Hepatocyte (in vitro differentiated cells): ENCODE data around the gene LCT. TPM values are rescaled to one million over a fixed set of nuclear protein-coding genes. Genes with fewer than 3 reads are reported as not detected.

Experiments
- DNase-seq: peaks from one replicate; pipeline ENCODE4 v3.0.0-alpha.2; 2016; ENCODE audit warnings: low spot score
- H2AFZ ChIP-seq: fragments of 200-600 bp; sonication (generic); 2 replicates; pipeline ENCODE4 v1.6.0; 2016; ENCODE audit warnings: antibody characterized with exemption, mild to moderate bottlenecking
- H3K27ac ChIP-seq: fragments of 200-600 bp; sonication (generic); 2 replicates; pipeline ENCODE4 v1.5.1; 2016; ENCODE audit warnings: mild to moderate bottlenecking
- H3K27me3 ChIP-seq: fragments of 200-600 bp; sonication (generic); 2 replicates; pipeline ENCODE4 v1.6.1; 2016
- H3K36me3 ChIP-seq: fragments of 200-600 bp; sonication (generic); replicated peaks from 2 replicates; pipeline ENCODE4 v1.5.1; 2016; ENCODE audit warnings: low read depth; ENCODE audit not compliant: insufficient read depth
- H3K4me1 ChIP-seq: fragments of 200-600 bp; sonication (generic); 2 replicates; pipeline ENCODE4 v1.5.1; 2016; ENCODE audit warnings: mild to moderate bottlenecking, moderate library complexity; ENCODE audit not compliant: insufficient read depth
- H3K4me2 ChIP-seq: fragments of 200-600 bp; sonication (generic); 2 replicates; pipeline ENCODE4 v1.6.0; 2016
- H3K4me3 ChIP-seq: fragments of 200-600 bp; sonication (generic); 2 replicates; pipeline ENCODE4 v1.5.1; 2016; ENCODE audit warnings: mild to moderate bottlenecking
- H3K79me2 ChIP-seq: fragments of 200-600 bp; sonication (generic); 2 replicates; pipeline ENCODE4 v1.6.0; 2017; ENCODE audit warnings: mild to moderate bottlenecking
- H3K9me2 ChIP-seq: fragments of 200-600 bp; sonication (generic); replicated peaks from 2 replicates; pipeline ENCODE4 v1.6.0; 2017; ENCODE audit warnings: mild to moderate bottlenecking; ENCODE audit not compliant: insufficient read depth
- H3K9me3 ChIP-seq: fragments of 200-600 bp; sonication (generic); 2 replicates; pipeline ENCODE4 v1.5.1; 2016; ENCODE audit warnings: low read depth, mild to moderate bottlenecking
- H4K20me1 ChIP-seq: fragments of 200-600 bp; sonication (generic); 2 replicates; pipeline ENCODE4 v1.6.0; 2016; ENCODE audit warnings: mild to moderate bottlenecking; ENCODE audit not compliant: insufficient read depth, poor library complexity, severe bottlenecking
- EZH2 ChIP-seq: fragments of 200-600 bp; sonication (generic); IDR thresholded peaks from 2 replicates; pipeline ENCODE4 v1.6.1; 2016; ENCODE audit warnings: antibody characterized with exemption, mild to moderate bottlenecking, borderline replicate concordance
- EZH2phosphoT487 ChIP-seq: fragments of 200-600 bp; sonication (generic); IDR thresholded peaks from one replicate; pipeline ENCODE4 v1.6.1; 2018; ENCODE audit warnings: antibody characterized with exemption, mild to moderate bottlenecking, low read depth, moderate library complexity; ENCODE audit not compliant: unreplicated experiment, severe bottlenecking
- WGBS: methylation state at CpG from one replicate; pipeline ENCODE4 v1.1.6; 2016; ENCODE audit warnings: low lambda C conversion rate; ENCODE audit errors: missing lambda C conversion rate; 5-methylcytosine and 5-hydroxymethylcytosine counted together
- polyA plus RNA-seq: library from polyadenylated mRNA; unstranded; fragments of >200 nt; fragmentation: Nextera tagmentation; extraction: Ambion mirVana; gene quantifications from 2 replicates; pipeline ENCODE4 v1.2.1, GENCODE V29; 2016
- total RNA-seq: library from RNA; depleted of rRNA; stranded (reverse); fragments of >200 nt; gene quantifications from 2 replicates; pipeline ENCODE4 v1.2.3, GENCODE V29; 2014
- TF ChIP-seq, protein P1 (sequence below): fragments of 200-600 bp; sonication (generic); IDR thresholded peaks from 2 replicates; pipeline ENCODE4 v1.5.1; 2016; ENCODE audit warnings: antibody characterized with exemption, mild to moderate bottlenecking; ENCODE audit not compliant: poor library complexity

LCT gene
- total and polyA plus RNA-seq, 2 experiments from 2014 or later: 0.51 to 3.2 TPM

- Histone ChIP-seq H3K4me2 (peak within 1 kb of the TSS; percentile 99), H3K9me3 (no peaks in the 10 kb centered on the region), H2AFZ (peak within 1 kb of the TSS; percentile 68), H3K27me3 (no peaks in the 10 kb centered on the region), H4K20me1 (no peaks in the 10 kb centered on the region), H3K27ac (peak within 1 kb of the TSS; percentile 80), H3K36me3 (no peaks in the 10 kb centered on the region), H3K4me3 (peak within 1 kb of the TSS; percentile 49), H3K4me1 (peaks cover 5% of the 10 kb centered on the region), H3K79me2 (peaks cover 22% of the 10 kb centered on the region), H3K9me2 (no peaks in the 10 kb centered on the region)
- under 1% methylated on average over 64 of the region's 71 CpGs for WGBS
- peak; percentile 99 for DNase-seq
- TF ChIP-seq EZH2 (no peak), EZH2phosphoT487 (no peak)
- TF ChIP-seq, protein P1, sequence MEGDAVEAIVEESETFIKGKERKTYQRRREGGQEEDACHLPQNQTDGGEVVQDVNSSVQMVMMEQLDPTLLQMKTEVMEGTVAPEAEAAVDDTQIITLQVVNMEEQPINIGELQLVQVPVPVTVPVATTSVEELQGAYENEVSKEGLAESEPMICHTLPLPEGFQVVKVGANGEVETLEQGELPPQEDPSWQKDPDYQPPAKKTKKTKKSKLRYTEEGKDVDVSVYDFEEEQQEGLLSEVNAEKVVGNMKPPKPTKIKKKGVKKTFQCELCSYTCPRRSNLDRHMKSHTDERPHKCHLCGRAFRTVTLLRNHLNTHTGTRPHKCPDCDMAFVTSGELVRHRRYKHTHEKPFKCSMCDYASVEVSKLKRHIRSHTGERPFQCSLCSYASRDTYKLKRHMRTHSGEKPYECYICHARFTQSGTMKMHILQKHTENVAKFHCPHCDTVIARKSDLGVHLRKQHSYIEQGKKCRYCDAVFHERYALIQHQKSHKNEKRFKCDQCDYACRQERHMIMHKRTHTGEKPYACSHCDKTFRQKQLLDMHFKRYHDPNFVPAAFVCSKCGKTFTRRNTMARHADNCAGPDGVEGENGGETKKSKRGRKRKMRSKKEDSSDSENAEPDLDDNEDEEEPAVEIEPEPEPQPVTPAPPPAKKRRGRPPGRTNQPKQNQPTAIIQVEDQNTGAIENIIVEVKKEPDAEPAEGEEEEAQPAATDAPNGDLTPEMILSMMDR: no peak
Observed at GRCh38 chr2:135876066-135876711, 39.2 kb upstream of the LCT start, which contains the start of gene MCM6. Gene MCM6 (minus strand): TSS chr2:135876443. CDS start chr2:135876365, 78 bp downstream.

- peak overlapping the region; percentile 68 for H2AFZ ChIP-seq
- no peaks in the 10 kb centered on the region for H3K36me3 ChIP-seq
- no peaks in the 10 kb centered on the region for H3K9me3 ChIP-seq
- DNase-seq: peak; percentile 69
- peak overlapping the region; percentile 80 for H3K27ac ChIP-seq
- H3K27me3 ChIP-seq: no peaks in the 10 kb centered on the region
- H3K4me2 ChIP-seq: peak overlapping the region; percentile 99
- under 1% methylated on average over 26 of the region's 26 CpGs for WGBS
- peak overlapping the region; percentile 49 for H3K4me3 ChIP-seq
- H3K79me2 ChIP-seq: peaks cover 22% of the 10 kb centered on the region
- no peaks in the 10 kb centered on the region for H4K20me1 ChIP-seq
- TF ChIP-seq, protein P1: no peak
- TF ChIP-seq EZH2phosphoT487: no peak
- no peak for TF ChIP-seq EZH2
- H3K4me1 ChIP-seq: peaks cover 5% of the 10 kb centered on the region
- no peaks in the 10 kb centered on the region for H3K9me2 ChIP-seq
Observed at GRCh38 chr2:135875491-135876065, 38.6 kb upstream of the LCT start.

- H3K79me2 ChIP-seq: peaks cover 22% of the 10 kb centered on the region
- H3K4me2 ChIP-seq: peak overlapping the region; percentile 99
- no peaks in the 10 kb centered on the region for H4K20me1 ChIP-seq
- no peaks in the 10 kb centered on the region for H3K27me3 ChIP-seq
- TF ChIP-seq EZH2phosphoT487: no peak
- TF ChIP-seq, protein P1: no peak
- TF ChIP-seq EZH2: no peak
- H3K4me3 ChIP-seq: peak overlapping the region; percentile 49
- no peaks in the 10 kb centered on the region for H3K9me2 ChIP-seq
- H2AFZ ChIP-seq: no peak overlapping the region
- WGBS: 67% methylated on average over 19 of the region's 19 CpGs
- H3K27ac ChIP-seq: no peak overlapping the region
- H3K9me3 ChIP-seq: no peaks in the 10 kb centered on the region
- peaks cover 5% of the 10 kb centered on the region for H3K4me1 ChIP-seq
- no peaks in the 10 kb centered on the region for H3K36me3 ChIP-seq
- DNase-seq: no peak
Observed at GRCh38 chr2:135874777-135875365, 37.9 kb upstream of the LCT start.
